Measurements from ENCODE around the gene LAMP1.

The LAMP1 gene

DNA sequence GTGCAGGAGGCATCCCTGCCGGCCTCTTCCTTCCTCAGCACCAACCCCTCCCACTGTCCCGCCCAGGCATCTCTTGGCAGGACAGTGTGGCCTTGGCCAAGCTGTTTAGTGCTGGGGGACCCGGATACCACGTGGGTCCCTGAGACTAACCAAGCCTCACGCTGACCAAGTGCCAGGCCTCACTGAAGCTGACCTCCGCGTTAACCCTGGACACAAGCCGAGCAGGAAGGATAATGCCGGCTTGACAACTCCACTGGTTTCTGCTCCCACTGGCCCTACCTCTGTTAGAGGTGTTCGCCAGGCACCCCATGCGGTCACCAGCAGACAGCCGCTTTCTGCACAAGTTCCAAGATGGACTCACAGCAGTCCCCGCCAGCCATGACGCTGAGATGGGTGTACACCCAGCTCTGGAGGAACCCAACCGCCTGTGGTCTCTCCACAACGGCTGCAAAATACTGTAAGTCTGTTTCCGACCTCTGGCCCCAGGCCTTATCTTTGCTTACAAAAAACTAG is 54.5 kb downstream of the LAMP1 start:
- no peak for TF ChIP-seq CTCF (IDR thresholded peaks at IDR 0.05; ENCODE audit: low read depth, low read length)
- no peak overlapping the region for H3K4me3 ChIP-seq (ENCODE audit: low read depth, low read length)

DNA sequence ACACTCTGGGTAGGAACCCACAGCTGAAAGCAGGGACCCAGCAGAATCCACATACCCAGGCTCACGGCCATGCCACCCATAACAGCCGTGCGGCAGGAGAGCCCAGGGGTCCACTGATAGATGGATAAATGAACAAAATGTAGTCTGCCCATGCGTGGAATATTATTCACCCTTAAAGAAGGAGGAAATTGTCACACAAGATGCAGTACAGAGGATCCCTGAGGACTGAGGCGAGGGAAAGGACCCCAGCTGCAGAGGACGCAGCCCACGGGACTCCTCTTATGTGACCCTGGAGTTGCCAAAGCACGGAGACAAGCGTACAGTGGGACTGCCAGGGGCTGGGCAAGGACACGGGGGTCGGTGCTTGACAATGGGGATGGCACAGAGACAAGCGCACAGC is 56.2 kb downstream of the LAMP1 start:
- H3K4me3 ChIP-seq (ENCODE audit: low read depth, low read length): no peak overlapping the region
- no peak for TF ChIP-seq CTCF (IDR thresholded peaks at IDR 0.05; ENCODE audit: low read depth, low read length)

DNA sequence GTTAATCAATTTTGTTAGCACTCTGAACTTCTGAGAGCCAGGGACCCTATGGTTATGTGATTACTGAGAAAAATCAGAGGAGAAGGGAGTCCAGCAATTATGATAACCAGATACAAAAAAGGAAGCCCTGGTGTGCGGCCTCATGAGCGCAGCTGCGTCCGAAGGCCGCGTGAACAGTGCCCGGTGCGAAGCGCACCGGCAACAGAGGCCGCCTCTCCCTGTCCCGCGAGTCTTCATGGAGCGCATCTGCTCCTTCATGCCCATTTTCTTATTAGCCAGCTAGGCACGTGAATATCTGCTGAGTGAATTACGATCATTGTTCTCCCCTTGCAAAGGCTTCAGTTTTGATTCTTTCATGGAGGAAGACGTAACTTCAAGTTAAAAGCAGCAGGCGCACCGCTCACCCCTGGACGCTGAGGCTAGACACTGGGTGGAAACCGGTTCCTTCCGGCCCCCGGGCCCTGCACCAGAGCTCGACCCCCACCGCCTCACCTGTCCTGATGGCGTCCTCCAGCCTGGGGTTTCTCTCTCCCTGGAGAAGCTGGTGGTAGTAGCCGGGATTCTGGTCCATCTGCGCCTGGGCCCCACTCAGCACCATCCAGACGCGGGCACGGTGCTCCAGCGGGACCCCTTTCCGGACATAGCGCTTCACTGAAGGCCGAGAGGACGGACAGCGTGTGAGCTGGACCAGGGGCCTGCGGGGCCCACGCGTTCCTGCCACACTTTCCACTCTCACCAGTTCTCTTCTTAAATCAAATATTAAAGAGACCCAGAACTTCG is 58.0 kb downstream of the LAMP1 start:
- no peak overlapping the region for H3K4me3 ChIP-seq (ENCODE audit: low read depth, low read length)
- TF ChIP-seq CTCF (IDR thresholded peaks at IDR 0.05; ENCODE audit: low read depth, low read length): no peak

DNA sequence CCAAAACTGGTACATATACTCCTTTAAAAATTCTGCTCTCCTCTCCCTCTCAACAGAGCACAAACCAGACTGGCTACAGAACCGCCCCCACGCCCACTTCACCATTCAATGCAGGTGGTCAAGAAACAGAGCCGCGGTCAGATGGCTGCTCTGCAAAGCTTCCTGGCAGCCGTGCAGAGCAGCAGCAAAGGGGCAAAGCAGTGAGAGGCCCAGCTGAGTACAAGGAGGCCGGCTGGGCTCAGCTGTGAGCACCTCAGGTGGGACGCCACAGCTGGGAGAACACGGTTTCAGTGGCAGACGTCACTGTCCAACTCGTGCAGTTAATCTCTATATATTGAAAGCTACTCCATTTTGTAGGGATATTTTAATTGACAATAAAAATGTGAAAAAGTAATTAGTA is 58.6 kb downstream of the LAMP1 start:
- H3K4me3 ChIP-seq (ENCODE audit: low read depth, low read length): no peak overlapping the region
- TF ChIP-seq CTCF (IDR thresholded peaks at IDR 0.05; ENCODE audit: low read depth, low read length): no peak

GRCh38 chr13:113356596-113356995 is 59.6 kb downstream of the LAMP1 start:
- no peak overlapping the region for H3K4me3 ChIP-seq (ENCODE audit: low read depth, low read length)
- no peak for TF ChIP-seq CTCF (IDR thresholded peaks at IDR 0.05; ENCODE audit: low read depth, low read length)

DNA sequence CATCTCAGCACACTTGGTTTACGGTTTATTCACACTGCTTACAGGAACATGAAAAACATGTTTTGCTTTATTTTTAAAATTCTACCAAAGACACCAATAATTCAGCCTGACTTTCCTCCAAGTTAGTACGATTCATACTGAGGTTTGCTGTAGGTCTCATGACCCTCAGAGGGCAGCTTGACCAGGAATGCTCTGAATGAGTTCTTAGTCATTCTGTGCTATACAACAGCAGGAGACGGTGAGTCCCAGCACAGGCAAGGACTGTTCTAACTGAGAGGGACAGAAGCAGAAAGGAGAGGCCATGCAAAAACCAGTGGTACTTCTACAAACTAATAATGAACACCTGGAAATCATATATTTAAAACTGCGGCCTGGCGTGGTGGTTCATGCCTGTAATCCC is 60.5 kb downstream of the LAMP1 start:
- no peak for TF ChIP-seq CTCF (IDR thresholded peaks at IDR 0.05; ENCODE audit: low read depth, low read length)
- H3K4me3 ChIP-seq (ENCODE audit: low read depth, low read length): no peak overlapping the region

DNA sequence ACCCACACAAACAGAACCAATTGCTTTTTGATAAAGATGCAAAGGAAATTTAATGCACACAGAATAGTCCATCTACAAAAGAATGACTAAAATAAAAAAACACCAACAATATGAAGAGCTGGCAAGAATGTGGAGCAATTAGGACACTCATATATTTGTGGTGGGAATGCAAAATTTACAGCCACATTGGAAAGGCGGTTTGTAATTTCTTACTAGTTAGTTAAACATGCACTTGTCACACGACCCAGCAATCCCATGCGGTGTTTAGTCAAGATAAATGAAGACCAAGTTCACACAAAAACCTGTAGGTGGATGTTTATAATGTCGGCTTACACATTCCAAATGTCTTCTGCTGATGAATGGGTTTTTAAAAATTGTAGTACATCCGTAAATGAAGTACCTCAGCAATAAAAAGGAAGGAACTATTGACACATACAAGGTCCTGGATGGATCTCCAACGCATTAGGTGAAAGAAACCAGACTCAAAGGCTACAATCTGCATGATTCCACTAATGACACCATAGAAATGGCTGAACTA is 61.7 kb downstream of the LAMP1 start:
- no peak for TF ChIP-seq CTCF (IDR thresholded peaks at IDR 0.05; ENCODE audit: low read depth, low read length)
- H3K4me3 ChIP-seq (ENCODE audit: low read depth, low read length): no peak overlapping the region
